Ecto neural progenitor cell (in vitro differentiated cells): ENCODE data around the gene ABCA3.
"Not testable (repeated sequence)": the region's sequence is repeated elsewhere in the genome, so short reads cannot be mapped to it uniquely, and the experiment has no call there.

Experiments used
- DNase-seq: peaks from one replicate; pipeline ENCODE4 v3.0.0-alpha.2; 2018; ENCODE audit warnings: low spot score

Gene ABCA3

GRCh38 chr16:2340564-2341455 lies at the start of gene ABCA3:
Gene ABCA3, minus strand, starts transcription at chr16:2340728. Its CDS starts 14,262 bp downstream, at chr16:2326466.
- DNase-seq = peak; percentile 99

- no peak for DNase-seq
Measured at GRCh38 chr16:2388875-2389433, 48.4 kb upstream of the ABCA3 start.

- DNase-seq = no peak
Measured at GRCh38 chr16:2388139-2388874, 47.8 kb upstream of the ABCA3 start.

- no peak for DNase-seq
Measured at GRCh38 chr16:2386990-2387389, 46.5 kb upstream of the ABCA3 start.

GRCh38 chr16:2385982-2386381 lies 45.5 kb upstream of the ABCA3 start:
- not testable (repeated sequence) for DNase-seq

- DNase-seq = no peak
Measured at GRCh38 chr16:2385190-2385836, 44.8 kb upstream of the ABCA3 start.

- no peak for DNase-seq
Measured at GRCh38 chr16:2384426-2384825, 43.9 kb upstream of the ABCA3 start.

GRCh38 chr16:2383501-2383900 lies 43.0 kb upstream of the ABCA3 start:
- DNase-seq = no peak

- no peak for DNase-seq
Measured at GRCh38 chr16:2374644-2375043, 34.1 kb upstream of the ABCA3 start.

GRCh38 chr16:2373176-2373575 lies 32.6 kb upstream of the ABCA3 start:
- no peak for DNase-seq

- no peak for DNase-seq
Measured at GRCh38 chr16:2372684-2373083, 32.2 kb upstream of the ABCA3 start.

GRCh38 chr16:2371421-2371820 lies 30.9 kb upstream of the ABCA3 start:
- DNase-seq = no peak

GRCh38 chr16:2370721-2371120 lies 30.2 kb upstream of the ABCA3 start:
- DNase-seq = no peak

GRCh38 chr16:2366660-2367309 lies 26.3 kb upstream of the ABCA3 start:
- DNase-seq = no peak

GRCh38 chr16:2365397-2366294 lies 25.1 kb upstream of the ABCA3 start:
- DNase-seq = no peak

GRCh38 chr16:2364638-2365210 lies 24.2 kb upstream of the ABCA3 start:
- no peak for DNase-seq

- DNase-seq = no peak
Measured at GRCh38 chr16:2362218-2362617, 21.7 kb upstream of the ABCA3 start.

GRCh38 chr16:2361129-2361528 lies 20.6 kb upstream of the ABCA3 start:
- DNase-seq = no peak

- DNase-seq = no peak
Measured at GRCh38 chr16:2359919-2360318, 19.4 kb upstream of the ABCA3 start.

GRCh38 chr16:2358811-2359210 lies 18.3 kb upstream of the ABCA3 start:
- no peak for DNase-seq
